CD4-positive, alpha-beta T cell treated with Interleukin-1 beta for 1 hour (primary cell): ENCODE measurements around the gene RASL12.
"Not testable (repeated sequence)": the region's sequence is repeated elsewhere in the genome, so short reads cannot be mapped to it uniquely, and the experiment has no call there.

ENCODE experiments used
- DNase-seq, 2 donors: peaks; one replicate each; pipeline ENCODE4 v3.0.0-alpha.2; 2020 to 2022

Gene RASL12

GRCh38 chr15:65091946-65092770, 24.4 kb upstream of the RASL12 start:
- no peak for DNase-seq

- DNase-seq, result no peak
Measured at GRCh38 chr15:65089206-65089824, 21.5 kb upstream of the RASL12 start.

- DNase-seq, result no peak
Measured at GRCh38 chr15:65088643-65089021, 20.8 kb upstream of the RASL12 start.

GRCh38 chr15:65087873-65088642, 20.3 kb upstream of the RASL12 start:
- DNase-seq, result no peak

- no peak for DNase-seq
Measured at GRCh38 chr15:65087411-65087810, 19.6 kb upstream of the RASL12 start.

- DNase-seq, result no peak
Measured at GRCh38 chr15:65086680-65087111, 18.9 kb upstream of the RASL12 start.

- no peak for DNase-seq
Measured at GRCh38 chr15:65085990-65086679, 18.3 kb upstream of the RASL12 start.

GRCh38 chr15:65085207-65085753, 17.5 kb upstream of the RASL12 start:
- DNase-seq, result no peak

GRCh38 chr15:65084500-65085206, 16.9 kb upstream of the RASL12 start:
- no peak for DNase-seq

- no peak for DNase-seq
Measured at GRCh38 chr15:65083262-65083701, 15.5 kb upstream of the RASL12 start.

- DNase-seq, result peak in 1 of 2 donors; percentile 12
Measured at GRCh38 chr15:65082303-65082953, 14.6 kb upstream of the RASL12 start.

GRCh38 chr15:65081758-65082157, 14.0 kb upstream of the RASL12 start:
- no peak for DNase-seq

GRCh38 chr15:65081270-65081669, 13.5 kb upstream of the RASL12 start:
- no peak for DNase-seq

- DNase-seq, result no peak
Measured at GRCh38 chr15:65079580-65079979, 11.8 kb upstream of the RASL12 start.

- DNase-seq, result peak; percentile 37 to 44
Measured at GRCh38 chr15:65077981-65078352, 10.2 kb upstream of the RASL12 start.

- DNase-seq, result no peak
Measured at GRCh38 chr15:65077291-65077980, 9.6 kb upstream of the RASL12 start.

GRCh38 chr15:65076486-65077290, 8.9 kb upstream of the RASL12 start, which contains the start of gene KBTBD13:
Gene KBTBD13, plus strand, starts transcription at chr15:65076746. Its CDS starts 70 bp downstream, at chr15:65076816.
- DNase-seq, result no peak

- DNase-seq, result not testable (repeated sequence)
Measured at GRCh38 chr15:65075607-65076395, 8.0 kb upstream of the RASL12 start.

- not testable (repeated sequence) for DNase-seq
Measured at GRCh38 chr15:65074946-65075345, 7.2 kb upstream of the RASL12 start.
